GM12878 (cell line): Measurements from ENCODE around the gene HERC4. TPM values are rescaled to one million over a fixed set of nuclear protein-coding genes. Genes with fewer than 3 reads are reported as not detected.

Source experiments
- ATAC-seq: fragments of 200-7000 bp; cut with Tn5 transposase; 3 replicates; pipeline ENCODE4 v1.9.1; 2020; ENCODE audit warnings: mild to moderate bottlenecking, moderate library complexity
- BruUV-seq: library from RNA; stranded (reverse); fragments of 400-500 nt; replicated peaks from 2 replicates; lab custom pipeline; 2021; lab: Mats Ljungman, UMichigan
- CTCF ChIA-PET: fragments of 300-600 bp; sonication (Branson Sonifier 250); formaldehyde crosslinking; extraction: SDS; loops from one replicate; lab custom pipeline; 2021; ENCODE audit warnings: inconsistent platforms; lab: Yijun Ruan, JAX
- POLR2A ChIA-PET: fragments of 350-600 bp; formaldehyde crosslinking; extraction: SDS; loops from one replicate; lab custom pipeline; 2021; ENCODE audit warnings: inconsistent platforms; lab: Charles Lee
- RAD21 ChIA-PET: fragments of 300-600 bp; sonication (Branson Sonifier 250); formaldehyde crosslinking; loops from one replicate; lab custom pipeline; 2023; ENCODE audit warnings: antibody characterized with exemption; ENCODE audit not compliant: unreplicated experiment; lab: Charles Lee
- SMC1A ChIA-PET: fragments of 300-600 bp; sonication (Branson Sonifier 250); formaldehyde crosslinking; loops from one replicate; lab custom pipeline; 2023; ENCODE audit not compliant: unreplicated experiment, uncharacterized antibody; lab: Charles Lee
- DNase-seq: peaks from one replicate; pipeline ENCODE4 v3.0.0-alpha.2; 2011; ENCODE audit warnings: low read depth, low spot score
- FAIRE-seq: peaks from 3 replicates; lab custom pipeline; 2011; peaks lifted over from hg19 to GRCh38; lab: Jason Lieb, UNC
- H2AFZ ChIP-seq: 2 replicates; pipeline ENCODE4 v1.6.0; 2011; ENCODE audit warnings: low read depth, low read length, control low read depth; ENCODE audit not compliant: control insufficient read depth
- H3K27ac ChIP-seq: 2 replicates; pipeline ENCODE4 v1.5.1; 2011; ENCODE audit warnings: control low read depth; ENCODE audit not compliant: control insufficient read depth, insufficient read depth
- H3K27me3 ChIP-seq, 2 experiments: replicated peaks in 1 of 2; 2 replicates each; pipeline versions ENCODE4 v1.6.0 to v1.6.1; 2011; ENCODE audit warnings: low read length in 1 of 2; ENCODE audit not compliant: control insufficient read depth in 2 of 2, insufficient read depth in 2 of 2
- H3K36me3 ChIP-seq, 2 experiments: 2 replicates each; pipeline ENCODE4 v1.5.1; 2011; ENCODE audit warnings: low read length in 1 of 2; ENCODE audit not compliant: control insufficient read depth in 2 of 2, insufficient read depth in 2 of 2
- H3K4me1 ChIP-seq: 2 replicates; pipeline ENCODE4 v1.6.1; 2011; ENCODE audit warnings: mild to moderate bottlenecking, low read length, moderate library complexity, mixed read lengths; ENCODE audit not compliant: control insufficient read depth, insufficient read depth
- H3K4me2 ChIP-seq: 2 replicates; pipeline ENCODE4 v1.6.0; 2011; ENCODE audit warnings: control low read depth; ENCODE audit not compliant: control insufficient read depth, insufficient read depth
- H3K4me3 ChIP-seq: fragments of 200-600 bp; sonication (generic); 2 replicates; pipeline ENCODE4 v1.5.1; 2016
- H3K79me2 ChIP-seq: 2 replicates; pipeline ENCODE4 v1.6.0; 2011; ENCODE audit warnings: low read length; ENCODE audit not compliant: control insufficient read depth, insufficient read depth
- H3K9ac ChIP-seq: 2 replicates; pipeline ENCODE4 v1.8.0; 2011; ENCODE audit warnings: low read length, control low read depth, mixed read lengths; ENCODE audit not compliant: control insufficient read depth, insufficient read depth
- H3K9me3 ChIP-seq: replicated peaks from 3 replicates; pipeline ENCODE4 v1.5.1; 2011; ENCODE audit warnings: mild to moderate bottlenecking, low read length; ENCODE audit not compliant: control insufficient read depth, insufficient read depth
- H4K20me1 ChIP-seq: 2 replicates; pipeline ENCODE4 v1.6.0; 2011; ENCODE audit not compliant: control insufficient read depth, insufficient read depth
- GATAD2B ChIP-seq: fragments of 450-650 bp; conservative IDR thresholded peaks from 2 replicates; pipeline ENCODE4 v1.6.1; 2017; ENCODE audit warnings: low read depth, mild to moderate bottlenecking, moderate library complexity
- PML ChIP-seq: IDR thresholded peaks from 2 replicates; pipeline ENCODE4 v1.6.1; 2012; ENCODE audit warnings: low read length, inconsistent platforms
- RUNX3 ChIP-seq: IDR thresholded peaks from 2 replicates; pipeline ENCODE4 v1.6.1; 2012; ENCODE audit warnings: low read length, inconsistent platforms
- TCF3 ChIP-seq: IDR thresholded peaks from 2 replicates; pipeline ENCODE4 v1.6.1; 2012; ENCODE audit warnings: low read depth, mild to moderate bottlenecking, low read length, borderline replicate concordance; ENCODE audit not compliant: insufficient read depth
- YY1 ChIP-seq: IDR thresholded peaks from 2 replicates; pipeline ENCODE4 v1.6.1; 2011; ENCODE audit warnings: low read depth, mild to moderate bottlenecking, low read length
- WGBS: methylation state at CpG from one replicate; pipeline ENCODE4 v1.1.6; 2016; ENCODE audit warnings: low lambda C conversion rate; ENCODE audit not compliant: insufficient replicate concordance, insufficient coverage; ENCODE audit errors: missing lambda C conversion rate; 5-methylcytosine and 5-hydroxymethylcytosine counted together
- in situ Hi-C: fragments of 300-500 bp; cut with MboI; formaldehyde crosslinking; loops from 9 replicates; pipeline ENCODE4 v1.14.3; 2018; ENCODE audit warnings: mixed read lengths
- intact Hi-C: fragments of 100-400 bp; cut with micrococcal nuclease; formaldehyde crosslinking; loops from one replicate; pipeline ENCODE4 v1.14.2; 2022; ENCODE audit not compliant: unreplicated experiment
- polyA plus RNA-seq, 11 experiments: library from polyadenylated mRNA; depleted of rRNA in 4 of 11; unstranded in 6 of 11; stranded (reverse) in 5 of 11; fragments of >200 nt; fragmentation: Nextera tagmentation in 4 of 11; fragmentation: Illumina TruSeq in 1 of 11; extraction: Ambion mirVana in 4 of 11; extraction: Trizol in 1 of 11; gene quantifications; 1 replicate in 1 of 11; 2 replicates in 10 of 11; pipeline versions ENCODE4 v1.2.1 to v1.2.3, GENCODE V29; 2011 to 2016; ENCODE audit warnings: inconsistent platforms in 2 of 11, missing spikeins in 2 of 11, low read depth in 1 of 11
- total RNA-seq, 4 experiments: library from RNA; depleted of rRNA in 3 of 4; stranded (reverse); fragments of >200 nt in 3 of 4; fragmentation: Illumina TruSeq in 1 of 4; extraction: Trizol in 1 of 4; gene quantifications; 2 replicates each; pipeline versions ENCODE4 v1.2.1 to v1.2.3, GENCODE V29; 2013 to 2021
- TF ChIP-seq, protein P1 (sequence below): fragments of 450-650 bp; IDR thresholded peaks from 2 replicates; pipeline ENCODE4 v1.6.1; 2017; ENCODE audit warnings: borderline replicate concordance

The HERC4 gene
- total and polyA plus RNA-seq, 10 of the 15 experiments (the other 5 are each of a cell fraction or from before 2014, with no cell fraction given): 9.7 to 36.8 (median 23.4) TPM

DNA sequence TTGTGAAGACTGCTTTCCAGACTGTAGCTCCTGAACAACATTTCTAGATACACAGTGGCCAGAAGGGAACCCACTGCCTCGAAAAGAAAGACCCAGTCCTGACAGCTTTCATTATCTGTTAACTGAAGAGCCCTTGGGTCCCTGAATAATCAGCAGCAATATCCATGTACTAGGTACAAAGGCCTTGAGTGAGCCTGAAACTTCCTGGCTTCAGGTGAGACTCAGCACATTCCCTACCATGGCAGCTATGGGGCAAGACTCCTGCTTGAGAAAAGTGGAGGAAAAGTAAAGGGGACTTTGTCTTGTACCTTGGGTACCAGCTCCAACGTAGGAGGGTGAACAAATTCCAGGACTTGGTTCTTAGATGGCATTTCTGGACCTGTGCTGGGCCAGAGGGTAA is 97.8 kb downstream of the HERC4 start:
- H3K36me3 ChIP-seq: peaks cover 5 to 13% of the 10 kb centered on the region in 2 experiments
- no peaks in the 10 kb centered on the region for H3K79me2 ChIP-seq
- H3K27me3 ChIP-seq: no peaks in the 10 kb centered on the region
- no peak for TF ChIP-seq YY1
- TF ChIP-seq, protein P1, sequence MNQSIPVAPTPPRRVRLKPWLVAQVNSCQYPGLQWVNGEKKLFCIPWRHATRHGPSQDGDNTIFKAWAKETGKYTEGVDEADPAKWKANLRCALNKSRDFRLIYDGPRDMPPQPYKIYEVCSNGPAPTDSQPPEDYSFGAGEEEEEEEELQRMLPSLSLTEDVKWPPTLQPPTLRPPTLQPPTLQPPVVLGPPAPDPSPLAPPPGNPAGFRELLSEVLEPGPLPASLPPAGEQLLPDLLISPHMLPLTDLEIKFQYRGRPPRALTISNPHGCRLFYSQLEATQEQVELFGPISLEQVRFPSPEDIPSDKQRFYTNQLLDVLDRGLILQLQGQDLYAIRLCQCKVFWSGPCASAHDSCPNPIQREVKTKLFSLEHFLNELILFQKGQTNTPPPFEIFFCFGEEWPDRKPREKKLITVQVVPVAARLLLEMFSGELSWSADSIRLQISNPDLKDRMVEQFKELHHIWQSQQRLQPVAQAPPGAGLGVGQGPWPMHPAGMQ: no peak
- no peak overlapping the region for H3K9ac ChIP-seq
- H3K9me3 ChIP-seq: no peaks in the 10 kb centered on the region; the same call in 2 of the 3 replicates
- SMC1A ChIA-PET: interaction anchor here (0.9 to 1.3 kb wide), 3 partner anchors 12 to 133 kb away, joined by 3 read pairs; no protein-coding TSS in a partner anchor
- intact Hi-C loops (no loop called here), in situ Hi-C loops (no loop called here)
- no peak overlapping the region for H3K4me2 ChIP-seq
- no peak overlapping the region for H3K4me3 ChIP-seq
- POLR2A ChIA-PET: no interaction called here
- DNase-seq: no peak
- 93% methylated on average over 2 of the region's 2 CpGs for WGBS
- no peaks in the 10 kb centered on the region for H4K20me1 ChIP-seq
- RAD21 ChIA-PET: no interaction called here
- no peak overlapping the region for H3K27ac ChIP-seq
- H3K4me1 ChIP-seq: no peaks in the 10 kb centered on the region
- no peak for FAIRE-seq
- CTCF ChIA-PET: interaction anchor here (1.3 kb wide), 1 partner anchor 16 kb away, joined by 5 read pairs; no protein-coding TSS in a partner anchor
- no peak for ATAC-seq
- no TSS peak for BruUV-seq
- no peak overlapping the region for H2AFZ ChIP-seq

DNA sequence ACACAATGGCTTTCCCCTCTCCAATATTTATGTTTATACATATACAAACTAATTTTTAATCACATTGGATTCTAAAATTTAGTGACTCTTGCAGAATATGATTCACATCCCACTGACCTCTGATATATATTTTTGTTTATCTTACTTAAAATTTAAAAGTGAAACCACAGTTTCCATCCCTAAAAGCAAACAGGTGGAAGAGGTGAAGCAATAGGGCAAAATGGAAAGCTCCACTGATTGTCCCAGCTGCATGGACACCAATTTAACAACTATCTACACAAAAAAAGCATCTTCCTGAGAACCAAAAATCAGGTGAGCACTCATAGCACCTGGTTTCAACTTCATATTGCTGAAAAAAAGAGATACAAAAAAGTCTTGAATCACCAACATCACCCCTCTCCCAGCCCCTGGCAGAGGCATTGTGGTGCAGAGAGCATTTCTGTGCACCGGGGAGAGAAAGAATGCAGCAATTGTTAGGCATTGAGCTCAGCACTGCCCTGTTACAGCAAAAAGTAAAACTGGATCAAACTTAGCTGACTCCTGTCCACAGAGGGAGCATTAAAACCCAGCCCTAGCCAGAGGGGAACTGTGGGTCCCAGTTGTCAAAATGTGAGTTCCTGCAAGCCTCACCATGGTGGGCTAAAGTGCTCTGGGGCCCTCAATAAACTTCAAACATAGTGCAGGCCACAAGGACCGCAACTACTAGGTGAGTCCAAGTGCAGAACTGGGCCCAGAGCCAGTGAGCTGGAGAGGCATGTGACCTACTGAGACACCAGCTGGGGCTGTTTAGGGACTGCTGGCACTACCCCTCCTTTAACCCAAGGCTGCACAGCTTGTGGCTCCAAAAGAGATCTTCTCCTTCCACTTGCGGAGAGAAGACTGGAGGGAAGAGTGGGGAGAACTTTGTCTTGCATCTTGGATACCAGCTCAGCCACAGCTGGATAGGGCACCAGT is 98.5 kb downstream of the HERC4 start:
- Histone ChIP-seq H3K9me3 (peaks cover 4% of the 10 kb centered on the region; the same call in 2 of the 3 replicates), H4K20me1 (no peaks in the 10 kb centered on the region), H3K36me3 (peaks cover 5 to 13% of the 10 kb centered on the region in 2 experiments), H3K9ac (no peak overlapping the region), H3K27ac (no peak overlapping the region), H3K27me3 (no peaks in the 10 kb centered on the region), H2AFZ (no peak overlapping the region), H3K4me2 (no peak overlapping the region), H3K79me2 (no peaks in the 10 kb centered on the region), H3K4me1 (no peaks in the 10 kb centered on the region), H3K4me3 (no peak overlapping the region)
- TF ChIP-seq PML (no peak), TCF3 (no peak), RUNX3 (no peak), GATAD2B (no peak)
- in situ Hi-C loops: no loop called here
- ChIA-PET CTCF (interaction anchor here (1.3 kb wide), 1 partner anchor 15 kb away, joined by 5 read pairs; no protein-coding TSS in a partner anchor), RAD21 (no interaction called here), SMC1A (interaction anchor here (0.9 to 1.3 kb wide), 3 partner anchors 11 to 134 kb away, joined by 3 read pairs; no protein-coding TSS in a partner anchor), POLR2A (no interaction called here)
- ATAC-seq: no peak
- intact Hi-C loops: no loop called here
- 94% methylated on average over 3 of the region's 3 CpGs for WGBS
- no peak for DNase-seq
- BruUV-seq: no TSS peak
- FAIRE-seq: no peak
